Adrenal gland (tissue), 5 donors: Measurements from ENCODE around the gene TNFRSF11A.

Experiments
- POLR2A ChIP-seq, 2 donors: fragments of 450-650 bp; IDR thresholded peaks; one replicate each; pipeline ENCODE4 v1.6.1; 2017; ENCODE audit warnings: antibody characterized with exemption in 2 of 2, mild to moderate bottlenecking in 2 of 2, moderate library complexity in 1 of 2
- TF ChIP-seq, protein P1 (sequence below), 6 experiments: fragments of 450-650 bp in 4 of 6; fragments of 200-600 bp in 2 of 6; sonication (generic) in 1 of 6; IDR thresholded peaks; 1 replicate in 5 of 6; 2 replicates in 1 of 6; pipeline versions ENCODE4 v1.5.1 to v1.8.0; 2016 to 2021; ENCODE audit warnings: antibody characterized with exemption in 6 of 6, mild to moderate bottlenecking in 2 of 6, moderate library complexity in 1 of 6
- donor health status: DM: no; HTN: no; CAD: no.

DNA sequence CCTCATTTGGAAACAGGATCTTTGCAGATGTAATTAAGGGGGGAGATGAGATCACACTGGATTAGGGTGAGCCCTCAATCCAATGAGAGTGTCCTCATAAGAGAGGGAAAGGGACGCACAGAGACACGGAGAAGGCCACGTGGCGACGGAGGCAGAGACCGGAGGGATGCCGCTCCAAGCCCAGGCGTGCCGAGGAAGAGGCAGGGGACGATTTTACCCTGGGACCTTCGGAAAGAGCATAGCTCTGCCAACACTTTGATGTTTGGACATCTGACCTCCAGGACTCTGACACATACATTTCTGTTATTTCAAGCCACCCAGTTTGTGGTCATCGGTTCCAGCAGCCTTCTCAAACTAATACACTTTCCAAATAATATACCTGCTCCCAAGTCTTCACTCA, 113.3 kb downstream of the TNFRSF11A start:
- no peak for TF ChIP-seq POLR2A (IDR thresholded peaks at IDR 0.05)
- TF ChIP-seq, protein P1, sequence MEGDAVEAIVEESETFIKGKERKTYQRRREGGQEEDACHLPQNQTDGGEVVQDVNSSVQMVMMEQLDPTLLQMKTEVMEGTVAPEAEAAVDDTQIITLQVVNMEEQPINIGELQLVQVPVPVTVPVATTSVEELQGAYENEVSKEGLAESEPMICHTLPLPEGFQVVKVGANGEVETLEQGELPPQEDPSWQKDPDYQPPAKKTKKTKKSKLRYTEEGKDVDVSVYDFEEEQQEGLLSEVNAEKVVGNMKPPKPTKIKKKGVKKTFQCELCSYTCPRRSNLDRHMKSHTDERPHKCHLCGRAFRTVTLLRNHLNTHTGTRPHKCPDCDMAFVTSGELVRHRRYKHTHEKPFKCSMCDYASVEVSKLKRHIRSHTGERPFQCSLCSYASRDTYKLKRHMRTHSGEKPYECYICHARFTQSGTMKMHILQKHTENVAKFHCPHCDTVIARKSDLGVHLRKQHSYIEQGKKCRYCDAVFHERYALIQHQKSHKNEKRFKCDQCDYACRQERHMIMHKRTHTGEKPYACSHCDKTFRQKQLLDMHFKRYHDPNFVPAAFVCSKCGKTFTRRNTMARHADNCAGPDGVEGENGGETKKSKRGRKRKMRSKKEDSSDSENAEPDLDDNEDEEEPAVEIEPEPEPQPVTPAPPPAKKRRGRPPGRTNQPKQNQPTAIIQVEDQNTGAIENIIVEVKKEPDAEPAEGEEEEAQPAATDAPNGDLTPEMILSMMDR (IDR thresholded peaks at IDR 0.05) = no peak
